HL-60/S4 treated with phorbol 12-myristate 13-acetate at 8.2 ng/mL for 4 days and 3 days (cell line): Measurements from ENCODE around the gene BRMS1L.
"Not testable (repeated sequence)": the region's sequence is repeated elsewhere in the genome, so short reads cannot be mapped to it uniquely, and the experiment has no call there.

Experiments used
- in situ Hi-C: fragments of 300-500 bp; cut with MboI; formaldehyde crosslinking; loops from 2 replicates; pipeline ENCODE4 v1.15.0; 2022; ENCODE audit warnings: low sequenced_read_pairs

Gene BRMS1L

GRCh38 chr14:35821564-35822411 is 4.3 kb upstream of the BRMS1L start:
- in situ Hi-C loops: no loop called here

- in situ Hi-C loops: no loop called here
These were observed 3.6 kb upstream of the BRMS1L start for GRCh38 chr14:35822501-35822900.

GRCh38 chr14:35824446-35825165 is 1.5 kb upstream of the BRMS1L start:
- in situ Hi-C loops: not testable (repeated sequence)

DNA sequence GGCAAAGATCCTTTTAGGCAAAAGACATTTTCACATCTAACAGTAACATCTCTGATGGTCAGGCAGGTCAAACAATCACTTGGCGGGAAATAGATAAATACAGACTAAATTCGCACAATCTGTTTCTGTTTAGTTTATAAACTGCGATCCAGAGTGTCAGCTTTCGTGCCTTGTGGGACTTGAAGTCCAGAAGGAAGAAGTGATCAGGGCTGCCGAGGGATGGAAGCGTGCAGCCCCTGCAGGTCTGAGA is 245 bp upstream of the BRMS1L start:
- in situ Hi-C loops: no loop called here

GRCh38 chr14:35826952-35827416 is 846 bp downstream of the BRMS1L start:
- in situ Hi-C loops: no loop called here

GRCh38 chr14:35827678-35828472 is 1.7 kb downstream of the BRMS1L start:
- in situ Hi-C loops: no loop called here

GRCh38 chr14:35829449-35829848 is 3.3 kb downstream of the BRMS1L start:
- in situ Hi-C loops: no loop called here

DNA sequence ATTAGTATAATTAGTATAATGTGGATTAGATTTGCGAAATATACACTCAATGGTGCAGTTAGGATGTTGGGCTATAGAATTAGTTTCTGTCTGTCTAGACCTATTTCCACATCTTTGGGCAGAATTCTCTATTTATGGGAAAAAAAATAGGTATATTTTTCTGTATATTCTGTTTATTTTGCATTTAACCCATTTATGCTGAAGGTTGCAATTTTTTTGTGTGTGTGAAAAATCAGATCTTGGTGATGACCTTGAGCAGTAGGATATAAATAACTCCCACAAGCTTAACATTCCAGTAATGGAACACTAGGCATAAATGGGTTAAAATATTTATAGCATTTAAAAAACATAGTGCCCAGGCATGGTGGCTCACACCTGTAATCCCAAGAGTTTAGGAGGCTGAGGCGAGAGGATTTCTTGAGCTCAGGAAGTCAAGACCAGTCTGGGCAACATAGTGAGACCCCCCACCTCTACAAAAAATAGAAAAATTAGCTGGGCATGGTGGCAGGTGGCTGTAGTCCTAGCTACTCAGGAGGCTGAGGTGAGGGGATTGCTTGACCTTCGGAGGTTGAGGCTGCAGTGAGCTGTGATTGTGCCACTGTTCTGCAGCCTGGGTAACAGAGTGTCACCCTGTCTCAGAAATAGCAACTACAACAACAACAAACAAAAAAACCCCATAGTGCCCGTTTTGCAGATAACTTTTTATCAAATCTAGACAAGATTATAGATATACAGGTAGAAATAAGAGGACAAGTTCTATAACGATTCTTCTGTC is 9.3 kb downstream of the BRMS1L start:
- in situ Hi-C loops: no loop called here

DNA sequence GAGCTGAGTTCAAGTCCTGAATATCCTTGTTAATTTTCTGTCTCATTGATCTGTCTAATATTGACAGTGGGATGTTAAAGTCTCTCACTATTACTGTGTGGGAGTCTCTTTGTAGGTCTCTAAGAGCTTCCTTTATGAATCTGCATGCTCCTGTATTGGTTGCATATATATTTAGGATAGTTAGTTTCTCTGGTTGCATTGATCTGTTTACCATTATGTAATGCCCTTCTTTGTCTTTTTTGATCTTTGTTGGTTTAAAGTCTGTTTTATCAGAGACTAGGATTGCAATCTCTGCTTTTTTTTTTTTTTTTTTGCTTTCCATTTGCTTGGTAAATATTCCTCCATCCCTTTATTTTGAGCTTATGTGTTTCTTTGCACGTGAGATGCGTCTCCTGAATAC is 15.6 kb downstream of the BRMS1L start:
- in situ Hi-C loops: not testable (repeated sequence)

DNA sequence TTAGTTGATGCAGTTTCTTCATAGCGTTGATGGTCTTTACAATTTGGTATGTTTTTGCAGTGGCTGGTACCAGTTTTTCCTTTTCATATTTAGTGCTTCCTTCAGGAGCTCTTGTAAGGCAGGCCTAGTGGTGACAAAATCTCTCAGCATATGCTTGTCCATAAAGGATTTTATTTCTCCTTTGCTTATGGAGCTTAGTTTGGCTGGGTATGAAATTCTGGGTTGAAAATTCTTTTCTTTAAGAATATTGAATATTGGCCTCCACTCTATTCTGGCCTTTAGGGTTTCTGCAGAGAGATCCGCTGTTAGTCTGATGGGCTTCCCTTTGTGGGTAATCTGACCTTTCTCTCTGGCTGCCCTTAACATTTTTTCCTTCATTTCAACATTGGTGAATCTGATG is 16.1 kb downstream of the BRMS1L start:
- in situ Hi-C loops: not testable (repeated sequence)

DNA sequence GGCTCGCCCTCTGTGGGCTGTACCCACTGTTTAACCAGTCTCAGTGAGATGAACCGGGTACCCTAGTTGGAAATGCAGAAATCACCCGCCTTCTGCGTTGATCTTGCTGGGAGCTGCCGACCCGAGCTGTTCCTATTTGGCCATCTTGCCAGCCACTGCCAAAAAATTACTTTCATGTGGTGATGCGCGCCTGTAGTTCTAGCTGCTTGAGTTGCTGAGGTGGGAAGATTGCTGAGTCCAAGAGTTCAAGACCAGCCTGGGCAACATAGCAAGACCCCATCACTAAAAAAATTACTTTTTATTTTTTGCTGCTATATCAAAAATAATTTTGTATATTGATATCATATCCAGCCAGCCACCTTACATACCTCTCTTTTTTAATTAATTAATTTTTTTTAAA is 18.4 kb downstream of the BRMS1L start:
- in situ Hi-C loops: no loop called here

- in situ Hi-C loops: no loop called here
These were observed 21.5 kb downstream of the BRMS1L start for GRCh38 chr14:35847636-35848035.

GRCh38 chr14:35849122-35849521 is 23.0 kb downstream of the BRMS1L start:
- in situ Hi-C loops: no loop called here

DNA sequence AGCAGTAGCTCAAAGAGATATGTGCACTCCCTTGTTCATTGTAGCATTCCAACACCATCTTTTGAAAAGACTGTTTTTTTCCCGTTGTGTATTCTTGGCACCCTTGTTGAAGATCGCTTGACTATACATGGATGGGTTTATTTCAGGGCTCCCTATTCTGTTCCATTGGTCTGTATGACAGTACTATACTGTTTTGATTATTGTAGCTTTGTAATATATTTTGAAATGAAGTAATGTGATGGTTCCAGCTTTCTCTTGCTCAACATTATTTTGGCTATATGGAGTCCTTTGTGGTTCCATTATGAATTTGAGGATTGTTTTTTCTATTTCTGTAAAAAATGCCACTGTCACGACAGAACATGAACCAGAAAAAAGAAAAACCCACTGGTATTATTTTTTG is 25.7 kb downstream of the BRMS1L start:
- in situ Hi-C loops: no loop called here

GRCh38 chr14:35853225-35853624 is 27.1 kb downstream of the BRMS1L start:
- in situ Hi-C loops: no loop called here

DNA sequence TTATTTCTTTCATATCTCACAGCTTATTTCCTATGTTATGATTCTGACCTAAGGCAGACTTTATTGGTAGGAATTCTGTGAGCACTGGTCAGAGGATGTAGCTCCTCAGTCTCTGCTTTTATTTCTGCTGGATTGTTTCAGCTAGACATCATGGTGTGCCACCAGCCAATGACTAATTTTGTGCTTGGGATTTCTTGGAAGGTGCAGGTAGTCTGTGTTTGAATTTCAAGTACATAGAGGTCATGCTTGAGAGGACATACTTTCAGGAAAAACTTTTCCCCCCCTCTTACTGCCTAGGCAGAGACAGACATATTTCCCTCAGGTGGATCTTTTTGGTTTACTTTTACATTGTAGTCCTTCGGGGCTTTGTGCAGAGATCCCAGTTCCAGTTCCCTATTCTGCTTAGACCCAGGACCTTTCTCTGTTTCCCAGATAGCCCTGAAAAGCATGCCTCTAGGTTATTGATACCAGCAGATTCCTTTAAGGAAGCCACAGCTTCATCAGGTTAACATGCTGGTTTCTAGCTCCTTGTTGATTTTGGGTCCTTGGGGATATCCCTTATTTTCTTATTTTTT is 28.6 kb downstream of the BRMS1L start:
- in situ Hi-C loops: no loop called here

- in situ Hi-C loops: no loop called here
These were observed 29.8 kb downstream of the BRMS1L start for GRCh38 chr14:35855876-35856481.

DNA sequence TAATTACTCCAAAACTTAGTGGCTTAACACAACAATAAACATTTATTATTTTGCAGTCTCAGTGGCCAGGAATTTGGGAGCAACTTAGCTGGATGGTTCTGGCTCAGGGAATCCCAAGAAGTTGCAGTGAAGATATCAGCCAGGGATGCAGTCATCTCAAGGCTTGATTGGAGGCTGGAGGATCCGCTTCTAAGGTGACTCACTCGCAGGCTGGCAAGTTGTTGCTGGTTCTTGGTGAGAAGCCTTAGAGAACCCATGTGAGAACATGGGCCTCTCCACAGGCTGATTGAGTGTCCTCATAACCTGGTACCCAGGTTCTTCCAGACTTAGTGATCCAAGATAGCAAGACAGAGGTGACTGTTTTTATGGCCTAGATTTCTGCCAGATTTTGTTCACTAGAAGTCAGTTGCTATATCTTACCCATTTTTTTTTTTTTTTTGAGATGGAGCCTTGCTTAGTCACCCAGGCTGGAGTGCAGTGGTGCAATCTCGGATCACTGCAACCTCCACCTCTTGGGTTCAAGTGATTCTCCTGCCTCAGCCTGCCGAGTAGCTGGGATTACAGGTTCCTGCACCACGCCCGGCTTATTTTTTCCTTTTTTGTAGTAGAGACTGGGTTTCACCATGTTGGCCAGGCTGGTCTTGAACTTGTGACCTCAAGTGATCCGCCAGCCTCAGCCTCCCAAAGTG is 32.5 kb downstream of the BRMS1L start:
- in situ Hi-C loops: no loop called here

GRCh38 chr14:35861204-35861868 is 35.2 kb downstream of the BRMS1L start:
- in situ Hi-C loops: no loop called here
